ENCODE results near the gene DOC2B. TPM values are rescaled to one million over a fixed set of nuclear protein-coding genes. Genes with fewer than 3 reads are reported as not detected.
A peak's percentile ranks its signal among the peaks of the same experiment; 100 is the strongest.

Gene DOC2B
- total RNA-seq, 2 donors from 2014 or later = 2.0 to 2.2 TPM

- intact Hi-C loops (cut with DNase I, micrococcal nuclease) = no loop called here
- no peak for DNase-seq
- ATAC-seq = no peak
Observed at GRCh38 chr17:197352-197751, 15.9 kb upstream of the DOC2B start.

DNA sequence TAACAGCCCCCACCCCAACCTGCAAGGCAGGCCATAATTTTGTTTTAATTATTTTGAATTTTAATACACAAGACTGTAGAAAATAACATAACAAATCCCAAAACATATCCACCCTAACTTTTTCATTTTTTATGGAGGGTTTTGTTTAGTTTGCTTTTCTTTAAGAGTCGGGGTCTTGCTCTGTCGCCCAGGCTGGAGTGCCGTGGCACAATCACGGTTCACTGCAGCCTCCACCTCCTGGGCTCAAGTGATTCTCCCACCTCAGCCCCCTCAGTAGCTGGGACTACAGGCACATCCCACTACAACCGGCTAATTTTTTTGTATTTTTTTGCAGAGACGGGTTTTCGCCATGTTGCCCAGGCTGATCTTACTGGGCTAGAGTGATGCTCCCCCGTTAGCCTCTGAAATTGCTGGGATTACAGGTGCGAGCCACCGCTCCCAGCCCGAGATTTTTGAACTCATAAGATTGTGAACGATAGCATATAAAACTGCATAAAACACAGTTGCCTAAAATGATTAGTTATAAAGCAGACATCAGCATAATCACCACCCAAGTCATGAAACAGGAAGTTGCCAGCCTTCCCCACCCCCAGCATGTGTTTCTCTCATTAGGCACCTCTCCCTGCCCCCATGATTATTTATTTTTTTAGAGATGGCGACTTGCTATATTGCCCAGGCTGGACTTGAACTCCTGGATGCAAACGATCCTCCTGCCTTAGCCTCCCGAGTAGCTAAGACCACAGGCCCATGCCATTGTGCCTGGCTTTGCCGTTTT lies 13.6 kb upstream of the DOC2B start:
- DNase-seq (no peak), ATAC-seq (no peak)
- intact Hi-C loops (cut with DNase I, micrococcal nuclease) = no loop called here

- peak; percentile 87 for ATAC-seq
- no peak for DNase-seq
- intact Hi-C loops (cut with DNase I, micrococcal nuclease) = no loop called here
Observed at GRCh38 chr17:193841-194806, 12.7 kb upstream of the DOC2B start.

DNA sequence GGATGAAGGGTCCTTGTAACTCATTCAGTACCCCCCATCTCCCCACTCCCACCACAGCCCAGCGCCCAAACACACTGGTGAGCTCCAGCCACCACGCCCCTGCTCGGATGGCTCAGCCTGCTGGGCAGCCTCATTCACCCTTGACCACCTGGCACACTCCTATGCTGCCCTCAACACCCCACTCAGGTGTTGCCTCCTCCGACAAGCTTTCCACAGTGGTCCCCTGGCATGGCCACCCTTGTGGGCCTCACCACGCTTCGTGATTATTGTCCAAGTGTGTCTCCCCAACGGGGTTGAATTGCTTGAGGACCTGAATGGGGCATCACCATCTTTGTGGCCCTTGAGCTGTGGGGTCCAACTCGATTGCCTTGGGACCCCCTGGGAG lies 12.0 kb upstream of the DOC2B start:
- DNase-seq = no peak

DNA sequence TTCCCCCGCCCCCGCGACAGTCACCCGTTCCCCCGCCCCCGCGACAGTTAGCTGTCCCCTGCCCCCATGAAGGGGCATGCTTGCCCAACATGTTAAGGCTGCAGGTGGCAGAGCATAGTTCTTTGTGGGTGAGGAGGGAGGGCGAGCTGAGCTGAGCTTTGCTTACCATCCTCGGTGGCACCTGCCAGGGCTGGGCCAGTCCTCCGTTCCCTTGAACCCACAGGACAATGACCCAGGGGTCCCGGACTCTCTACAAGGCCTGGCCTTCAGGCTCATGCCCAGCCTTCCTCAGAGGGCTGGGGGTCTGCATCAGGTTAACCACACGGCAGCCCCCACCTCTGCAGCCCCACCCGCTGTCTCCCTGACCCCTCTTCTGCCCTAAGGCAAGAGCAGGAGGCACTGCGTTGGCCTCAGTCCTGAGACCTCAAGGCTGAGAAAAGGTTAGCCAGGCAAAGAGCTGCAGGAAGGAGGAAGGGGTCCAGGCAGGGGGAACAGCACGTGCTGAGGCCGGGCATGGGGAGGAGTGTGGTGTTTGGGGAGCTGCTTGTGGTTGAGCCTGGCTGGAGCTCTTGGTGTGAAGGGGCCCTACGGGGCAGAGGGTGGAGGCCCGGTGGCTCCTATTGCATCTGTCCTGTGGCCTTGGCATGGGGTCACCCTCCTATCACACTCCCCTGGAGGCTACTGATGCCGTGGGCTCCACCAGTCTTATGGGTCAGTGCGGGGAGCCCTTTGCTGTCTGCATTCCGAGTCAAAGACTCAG lies 11.4 kb upstream of the DOC2B start:
- intact Hi-C loops (cut with DNase I, micrococcal nuclease) = no loop called here
- no peak for ATAC-seq

More for the DNA sequence above, 12.0 kb upstream of the DOC2B start:
- intact Hi-C loops (cut with DNase I, micrococcal nuclease) = no loop called here
- ATAC-seq = no peak

GRCh38 chr17:189444-189843 lies 8.0 kb upstream of the DOC2B start:
- DNase-seq (no peak), ATAC-seq (no peak)
- intact Hi-C loops (cut with DNase I, micrococcal nuclease) = no loop called here

More for the DNA sequence above, 11.4 kb upstream of the DOC2B start:
- no peak for DNase-seq

- no peak for ATAC-seq
- DNase-seq = no peak
- intact Hi-C loops (cut with DNase I, micrococcal nuclease) = no loop called here
Observed at GRCh38 chr17:187130-187529, 5.7 kb upstream of the DOC2B start.

GRCh38 chr17:185445-186138 lies 4.1 kb upstream of the DOC2B start:
- no peak for ATAC-seq
- intact Hi-C loops (cut with DNase I, micrococcal nuclease) = no loop called here
- DNase-seq = no peak

DNA sequence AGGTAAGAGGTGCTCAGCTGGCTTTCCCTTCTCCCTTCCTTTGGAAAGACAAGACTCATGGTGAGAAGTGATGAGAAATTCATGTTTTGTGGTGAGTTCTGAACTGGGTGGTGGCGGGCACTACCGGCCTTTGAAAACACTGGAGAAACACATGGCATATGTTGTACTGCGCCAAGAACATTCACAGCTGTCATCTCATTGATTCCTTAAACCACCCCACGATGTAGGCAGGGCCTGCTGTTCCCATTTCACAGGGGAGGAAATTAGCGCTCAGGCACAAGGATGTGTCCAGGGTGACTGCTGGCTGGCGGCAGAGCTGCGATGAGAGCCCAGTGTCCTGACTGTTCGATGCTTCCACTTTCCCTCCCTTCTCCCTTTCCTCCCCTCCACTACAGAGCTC lies 1.6 kb upstream of the DOC2B start:
- DNase-seq = no peak
- ATAC-seq = no peak
- intact Hi-C loops (cut with DNase I, micrococcal nuclease) = no loop called here

- intact Hi-C loops (cut with DNase I, micrococcal nuclease) = no loop called here
- ATAC-seq (peak; percentile 21), DNase-seq (no peak)
Observed at GRCh38 chr17:182050-182751, 751 bp upstream of the DOC2B start.

- intact Hi-C loops (cut with DNase I, micrococcal nuclease) = no loop called here
- peak; percentile 39 for ATAC-seq
- no peak for DNase-seq
Observed at GRCh38 chr17:180381-181244, 837 bp downstream of the DOC2B start.

GRCh38 chr17:179781-180380 lies 1.6 kb downstream of the DOC2B start:
- intact Hi-C loops (cut with DNase I, micrococcal nuclease) = no loop called here
- ATAC-seq = no peak
- DNase-seq = no peak

- ATAC-seq = no peak
- intact Hi-C loops (cut with DNase I, micrococcal nuclease) = no loop called here
- DNase-seq = no peak
Observed at GRCh38 chr17:179066-179432, 2.4 kb downstream of the DOC2B start.

- DNase-seq (no peak), ATAC-seq (no peak)
- intact Hi-C loops (cut with DNase I, micrococcal nuclease) = no loop called here
Observed at GRCh38 chr17:178292-179065, 3.0 kb downstream of the DOC2B start.

DNA sequence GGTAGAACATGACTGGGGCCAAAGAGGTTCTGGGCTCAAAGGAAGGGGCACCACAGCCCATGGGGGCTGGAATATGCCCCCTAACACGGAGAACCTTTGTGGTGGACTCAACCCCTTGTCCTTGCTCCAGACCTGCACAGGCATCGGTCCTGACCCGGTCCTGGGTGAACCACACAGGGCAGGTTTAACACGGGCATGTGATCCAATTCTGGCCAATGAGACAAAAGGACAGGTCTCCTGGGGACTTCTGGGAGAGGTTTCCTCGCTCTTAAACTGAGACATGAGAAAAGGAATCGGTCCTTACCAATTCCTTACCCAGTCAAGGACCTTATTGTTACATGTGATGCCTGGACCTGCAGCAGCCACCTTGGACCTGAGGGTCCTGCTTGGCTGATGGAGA lies 3.7 kb downstream of the DOC2B start:
- no peak for ATAC-seq
- intact Hi-C loops (cut with DNase I, micrococcal nuclease) = no loop called here
- no peak for DNase-seq

GRCh38 chr17:177155-177554 lies 4.3 kb downstream of the DOC2B start:
- intact Hi-C loops (cut with DNase I, micrococcal nuclease) = no loop called here
- ATAC-seq = no peak
- DNase-seq = no peak
